ENCODE results near the gene SLC66A2.

DNA sequence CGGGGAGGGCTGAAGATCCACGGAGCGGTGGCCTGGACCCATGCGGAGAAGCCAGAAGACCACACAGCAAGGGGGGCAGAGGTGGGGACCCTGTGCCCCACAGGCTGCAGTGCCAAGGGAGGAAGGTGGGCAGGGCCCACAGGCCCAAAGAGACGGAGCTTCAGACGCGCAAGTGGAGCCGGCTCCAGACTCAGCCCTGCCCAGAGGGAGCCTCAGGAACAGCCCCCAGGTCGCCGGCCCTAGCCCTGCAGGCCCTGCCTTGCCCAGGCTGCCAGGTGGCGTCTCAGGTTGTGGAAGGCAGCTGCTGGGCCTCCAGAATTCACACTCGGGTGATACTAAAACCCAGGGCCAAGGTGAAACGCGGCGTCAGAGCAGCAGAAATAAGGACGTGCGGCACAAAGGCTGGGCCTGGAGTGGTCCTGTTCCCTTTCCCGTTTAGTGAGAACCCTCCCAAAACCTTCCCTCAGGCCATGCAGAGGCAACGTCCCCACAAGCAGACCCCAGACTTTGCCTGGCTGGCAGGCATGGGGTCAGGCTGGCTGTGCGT is 36.8 kb downstream of the SLC66A2 start:
- no peak for TF ChIP-seq CTCF (IDR thresholded peaks at IDR 0.05; ENCODE audit: insufficient read depth, low read length, poor library complexity, severe bottlenecking)
- no peak for TF ChIP-seq EZH2phosphoT487 (conservative IDR thresholded peaks at IDR 0.05; ENCODE audit: low read length)

Data from SU-DHL-6 (cell line).